OCI-LY7 (cell line): ENCODE data around the gene PEX11B. TPM values are rescaled to one million over a fixed set of nuclear protein-coding genes. Genes with fewer than 3 reads are reported as not detected.

Source experiments
- BruUV-seq: library from RNA; stranded (reverse); fragments of 400-500 nt; replicated peaks from 2 replicates; lab custom pipeline; 2021; lab: Mats Ljungman, UMichigan
- CTCF ChIA-PET: fragments of 300-600 bp; sonication (Branson Sonifier 250); formaldehyde crosslinking; loops from one replicate; lab custom pipeline; 2022; ENCODE audit warnings: antibody characterized with exemption; ENCODE audit not compliant: unreplicated experiment; lab: Charles Lee
- POLR2A ChIA-PET: fragments of 300-600 bp; sonication (Branson Sonifier 250); formaldehyde crosslinking; loops from one replicate; lab custom pipeline; 2022; ENCODE audit warnings: antibody characterized with exemption; lab: Charles Lee
- DNase-seq: peaks from one replicate; pipeline ENCODE4 v3.0.0-alpha.2; 2015; ENCODE audit warnings: low spot score
- H2AFZ ChIP-seq: fragments of 200-600 bp; sonication (generic), shearing (Covaris generic); 2 replicates; pipeline ENCODE4 v1.6.1; 2014; ENCODE audit warnings: mild to moderate bottlenecking, antibody characterized with exemption, low read length, moderate library complexity
- H3K27ac ChIP-seq: fragments of 200-600 bp; sonication (generic); 2 replicates; pipeline ENCODE4 v1.5.1; 2014; ENCODE audit warnings: mixed run types, low read depth, mild to moderate bottlenecking, moderate library complexity, low read length, inconsistent platforms; ENCODE audit not compliant: poor library complexity, severe bottlenecking
- H3K36me3 ChIP-seq: fragments of 200-600 bp; sonication (generic); 2 replicates; pipeline ENCODE4 v1.6.1; 2014; ENCODE audit warnings: mild to moderate bottlenecking, antibody characterized with exemption, low read length, moderate library complexity, mixed read lengths; ENCODE audit not compliant: insufficient read depth
- H3K4me1 ChIP-seq: fragments of 200-600 bp; sonication (generic); 2 replicates; pipeline ENCODE4 v1.5.1; 2014; ENCODE audit warnings: mild to moderate bottlenecking, low read length; ENCODE audit not compliant: insufficient read depth, poor library complexity, severe bottlenecking
- H3K4me2 ChIP-seq: fragments of 200-600 bp; sonication (generic); 2 replicates; pipeline ENCODE4 v1.6.1; 2014; ENCODE audit warnings: mild to moderate bottlenecking, low read length
- H3K4me3 ChIP-seq: fragments of 200-600 bp; sonication (generic); 2 replicates; pipeline ENCODE4 v1.5.1; 2014; ENCODE audit warnings: mild to moderate bottlenecking, low read depth, low read length; ENCODE audit not compliant: poor library complexity, severe bottlenecking
- H3K79me2 ChIP-seq: fragments of 200-600 bp; sonication (generic); 2 replicates; pipeline ENCODE4 v1.6.1; 2016; ENCODE audit warnings: low read depth, mild to moderate bottlenecking, low read length, moderate library complexity, mixed read lengths; ENCODE audit not compliant: insufficient read depth
- H3K9me2 ChIP-seq: fragments of 200-600 bp; sonication (generic); 2 replicates; pipeline ENCODE4 v1.6.1; 2016; ENCODE audit warnings: mild to moderate bottlenecking, low read length, mixed read lengths; ENCODE audit not compliant: insufficient read depth
- H3K9me3 ChIP-seq: fragments of 200-600 bp; sonication (generic); 2 replicates; pipeline ENCODE4 v1.6.1; 2014; ENCODE audit warnings: mild to moderate bottlenecking, mixed run types, low read length, mixed read lengths
- H4K20me1 ChIP-seq: fragments of 200-600 bp; sonication (generic); 2 replicates; pipeline ENCODE4 v1.6.1; 2014; ENCODE audit warnings: mild to moderate bottlenecking, antibody characterized with exemption, low read length, moderate library complexity, mixed read lengths; ENCODE audit not compliant: insufficient read depth
- EZH2phosphoT487 ChIP-seq: fragments of 200-600 bp; sonication (generic); IDR thresholded peaks from 2 replicates; pipeline ENCODE4 v1.6.1; 2018; ENCODE audit warnings: low read depth, borderline replicate concordance, mild to moderate bottlenecking, mixed run types, antibody characterized with exemption, low read length, moderate library complexity, mixed read lengths
- intact Hi-C: fragments of 100-400 bp; cut with micrococcal nuclease; formaldehyde crosslinking; loops from one replicate; pipeline ENCODE4 v1.10.0; 2022; ENCODE audit not compliant: unreplicated experiment
- total RNA-seq, 2 experiments: library from RNA; depleted of rRNA in 1 of 2; stranded (reverse); fragments of >200 nt in 1 of 2; shearing (Covaris generic) in 1 of 2; gene quantifications; 2 replicates each; pipeline ENCODE4 v1.2.3, GENCODE V29; 2014 to 2022
- TF ChIP-seq, protein P1 (sequence below): fragments of 200-600 bp; sonication (generic); conservative IDR thresholded peaks from 2 replicates; pipeline ENCODE4 v1.5.1; 2014; ENCODE audit warnings: mild to moderate bottlenecking, antibody characterized with exemption, low read length, moderate library complexity, mixed read lengths

PEX11B gene
- total RNA-seq, 2 experiments from 2014 or later: 18.2 to 32.9 TPM

DNA sequence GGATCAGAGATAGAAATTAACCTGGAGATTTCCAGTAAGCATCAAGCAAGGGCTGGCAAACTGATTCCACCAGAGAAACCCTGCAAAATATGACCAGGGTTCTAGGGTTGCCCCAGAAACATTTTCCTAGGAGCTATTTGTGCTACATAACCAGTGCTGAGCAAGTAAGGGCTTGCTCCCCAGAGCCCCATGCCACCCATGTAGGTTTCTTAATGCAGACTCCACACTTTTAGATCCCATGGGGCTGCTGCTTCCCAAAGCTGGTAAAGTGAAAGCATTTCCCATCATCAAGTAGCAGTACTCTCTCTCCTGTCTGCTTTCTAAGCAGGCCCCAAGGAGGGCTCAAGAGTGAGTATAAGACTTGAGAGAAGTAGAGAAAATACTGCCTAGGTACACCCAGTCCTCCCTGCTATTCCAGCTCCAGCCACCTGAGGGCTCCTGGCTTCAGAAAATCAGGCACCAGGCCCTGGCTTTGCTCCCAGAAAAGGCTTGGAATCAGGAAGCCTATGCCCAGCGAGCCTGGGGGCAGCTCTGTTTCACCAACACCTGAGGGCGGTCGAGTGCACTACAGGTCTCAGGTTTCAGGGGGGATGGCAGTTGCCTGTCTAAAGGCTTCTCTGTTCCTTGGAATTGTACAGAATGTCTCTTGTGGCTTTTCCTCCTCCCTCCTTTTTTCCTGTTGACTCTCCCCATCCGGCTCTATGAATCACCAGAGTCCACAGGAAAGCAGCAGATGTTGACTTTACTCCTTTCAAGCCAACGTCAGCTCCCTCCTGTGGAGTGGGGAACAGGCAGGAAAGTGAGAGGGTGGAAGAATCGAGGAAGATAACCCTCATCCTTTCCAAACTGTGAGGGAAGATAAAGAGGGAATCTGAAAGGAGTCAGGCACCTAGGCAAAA is 26.7 kb downstream of the PEX11B start:
- H3K4me2 ChIP-seq: no peak overlapping the region
- H2AFZ ChIP-seq: no peak overlapping the region
- CTCF ChIA-PET: interaction anchor here (0.7 to 1.1 kb wide), 3 partner anchors 11 to 25 kb away, joined by 3 to 4 read pairs (median 3); no protein-coding TSS in a partner anchor
- no peaks in the 10 kb centered on the region for H3K4me1 ChIP-seq
- no peak overlapping the region for H3K27ac ChIP-seq
- no peaks in the 10 kb centered on the region for H3K79me2 ChIP-seq
- H3K4me3 ChIP-seq: no peak overlapping the region
- POLR2A ChIA-PET: interaction anchor here (0.5 to 0.6 kb wide), 2 partner anchors 91 to 136 kb away, joined by 3 to 5 read pairs; no protein-coding TSS in a partner anchor
- no peaks in the 10 kb centered on the region for H4K20me1 ChIP-seq
- H3K9me3 ChIP-seq: no peaks in the 10 kb centered on the region
- no peaks in the 10 kb centered on the region for H3K36me3 ChIP-seq
- TF ChIP-seq, protein P1, sequence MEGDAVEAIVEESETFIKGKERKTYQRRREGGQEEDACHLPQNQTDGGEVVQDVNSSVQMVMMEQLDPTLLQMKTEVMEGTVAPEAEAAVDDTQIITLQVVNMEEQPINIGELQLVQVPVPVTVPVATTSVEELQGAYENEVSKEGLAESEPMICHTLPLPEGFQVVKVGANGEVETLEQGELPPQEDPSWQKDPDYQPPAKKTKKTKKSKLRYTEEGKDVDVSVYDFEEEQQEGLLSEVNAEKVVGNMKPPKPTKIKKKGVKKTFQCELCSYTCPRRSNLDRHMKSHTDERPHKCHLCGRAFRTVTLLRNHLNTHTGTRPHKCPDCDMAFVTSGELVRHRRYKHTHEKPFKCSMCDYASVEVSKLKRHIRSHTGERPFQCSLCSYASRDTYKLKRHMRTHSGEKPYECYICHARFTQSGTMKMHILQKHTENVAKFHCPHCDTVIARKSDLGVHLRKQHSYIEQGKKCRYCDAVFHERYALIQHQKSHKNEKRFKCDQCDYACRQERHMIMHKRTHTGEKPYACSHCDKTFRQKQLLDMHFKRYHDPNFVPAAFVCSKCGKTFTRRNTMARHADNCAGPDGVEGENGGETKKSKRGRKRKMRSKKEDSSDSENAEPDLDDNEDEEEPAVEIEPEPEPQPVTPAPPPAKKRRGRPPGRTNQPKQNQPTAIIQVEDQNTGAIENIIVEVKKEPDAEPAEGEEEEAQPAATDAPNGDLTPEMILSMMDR: peak; percentile 91
- TF ChIP-seq EZH2phosphoT487: no peak
- H3K9me2 ChIP-seq: no peaks in the 10 kb centered on the region
- intact Hi-C loops: loop anchor here (1.0 kb wide), 1 partner anchor 121 kb away; no protein-coding TSS in a partner anchor
- BruUV-seq: no TSS peak
- DNase-seq: peak; percentile 66

DNA sequence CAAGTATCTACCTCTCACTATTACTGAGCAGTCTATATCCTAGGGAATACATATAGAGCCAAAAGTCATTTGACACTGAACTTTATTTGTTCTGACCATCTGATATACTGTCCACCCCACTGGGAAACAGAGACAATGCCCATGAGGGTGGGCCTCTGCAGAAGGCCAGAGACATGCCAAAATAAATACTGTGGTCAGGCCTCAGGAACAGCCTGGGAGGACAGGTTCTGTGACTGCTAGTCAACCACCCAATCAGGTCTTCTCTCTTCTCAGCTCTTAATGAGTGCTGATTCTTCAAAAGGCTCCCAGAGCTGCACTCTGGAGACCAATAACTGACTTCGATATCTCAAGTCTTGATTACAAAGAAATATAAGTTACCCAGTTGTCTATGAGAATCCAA is 27.4 kb downstream of the PEX11B start:
- Histone ChIP-seq H3K36me3 (no peaks in the 10 kb centered on the region), H2AFZ (no peak overlapping the region), H4K20me1 (no peaks in the 10 kb centered on the region), H3K27ac (no peak overlapping the region), H3K9me2 (no peaks in the 10 kb centered on the region), H3K79me2 (no peaks in the 10 kb centered on the region), H3K4me1 (no peaks in the 10 kb centered on the region), H3K4me2 (no peak overlapping the region), H3K9me3 (no peaks in the 10 kb centered on the region), H3K4me3 (no peak overlapping the region)
- no TSS peak for BruUV-seq
- no peak for DNase-seq
- TF ChIP-seq, protein P1: no peak
- no peak for TF ChIP-seq EZH2phosphoT487
- POLR2A ChIA-PET: no interaction called here
- CTCF ChIA-PET: interaction anchor here (1.0 to 1.1 kb wide), 2 partner anchors 11 to 20 kb away, joined by 3 to 4 read pairs; no protein-coding TSS in a partner anchor
- intact Hi-C loops: no loop called here
